Pancreas (tissue), 10 donors: ENCODE results near the gene BST1. TPM values are rescaled to one million over a fixed set of nuclear protein-coding genes. Genes with fewer than 3 reads are reported as not detected.

Source experiments
- ATAC-seq, 4 donors: fragments of 200-7000 bp; cut with Tn5 transposase; one replicate each; pipeline versions ENCODE4 v1.8.0 to v1.9.1; 2020; ENCODE audit warnings: mild to moderate bottlenecking in 4 of 4, moderate library complexity in 4 of 4
- DNase-seq, 6 donors: peaks; one replicate each; pipeline ENCODE4 v3.0.0-alpha.2; 2020
- FAIRE-seq: peaks from 2 replicates; lab custom pipeline; 2012; peaks lifted over from hg19 to GRCh38; lab: Jason Lieb, UNC
- H3K27ac ChIP-seq, 4 donors: fragments of 200-600 bp; sonication (generic); 1 replicate in 3 of 4; 2 replicates in 1 of 4; pipeline versions ENCODE4 v1.5.0 to v1.8.0; 2020
- H3K27me3 ChIP-seq, 4 donors: fragments of 200-600 bp; one replicate each; pipeline ENCODE4 v1.8.0; 2021
- H3K36me3 ChIP-seq, 3 donors: fragments of 200-600 bp; sonication (generic) in 1 of 3; one replicate each; pipeline versions ENCODE4 v1.5.0 to v1.8.0; 2020 to 2021
- H3K4me1 ChIP-seq, 3 donors: fragments of 200-600 bp; one replicate each; pipeline ENCODE4 v1.8.0; 2021
- H3K4me3 ChIP-seq, 4 donors: fragments of 200-600 bp; sonication (generic) in 2 of 4; one replicate each; pipeline versions ENCODE4 v1.5.0 to v1.8.0; 2020 to 2021
- H3K9me3 ChIP-seq, 4 donors: fragments of 200-600 bp; one replicate each; pipeline ENCODE4 v1.8.0; 2021
- CTCF ChIP-seq, 4 donors: fragments of 200-600 bp; sonication (generic) in 3 of 4; IDR thresholded peaks; one replicate each; pipeline versions ENCODE4 v1.5.0 to v1.8.0; 2021; ENCODE audit warnings: antibody characterized with exemption in 4 of 4
- WGBS, 2 donors: extraction: QIAGEN DNeasy Blood & Tissue Kit; methylation state at CpG; one replicate each; pipeline ENCODE4 v1.1.7; 2013; 5-methylcytosine and 5-hydroxymethylcytosine counted together
- intact Hi-C, 3 donors: fragments of 100-400 bp; cut with DNase I; formaldehyde crosslinking; loops; one replicate each; pipeline versions ENCODE4 v1.11.1 to v1.14.2; 2022
- polyA plus RNA-seq, 2 donors: library from polyadenylated mRNA; stranded (reverse); fragments of 200-250 nt; gene quantifications; one replicate each; pipeline ENCODE4 v1.2.3, GENCODE V29; 2013
- total RNA-seq, 6 donors: library from RNA; stranded (reverse); fragmentation: NEBNext Ultra II Directional in 4 of 6; extraction: Animal tissue kit (Norgen Biotek cat#: 25700) in 4 of 6; gene quantifications; one replicate each; pipeline versions ENCODE4 v1.2.1 to v1.2.4, GENCODE V29; 2021 to 2023
- donor health status: healthy with polysubstance abuse.
- donor health status: DM: no; HTN: no; CAD: no; lungs with moderate emphysema.
- donor health status: DM: no; HTN: no; CAD: no.
- donor health status: control.
- donor health status: control.
- donor health status: Bipolar disorder and iron deficiency.
- donor health status: DM: yes; HTN: yes; CAD: no.
- donor health status: DM: no; HTN: no; CAD: no.
- donor health status: DM: no; HTN: no; CAD: no.
- donor health status: DM: yes; HTN: yes; CAD: no.

Gene BST1
- total and polyA plus RNA-seq, 8 donors: 0.24 to 2.8 (median 0.49) TPM

DNA sequence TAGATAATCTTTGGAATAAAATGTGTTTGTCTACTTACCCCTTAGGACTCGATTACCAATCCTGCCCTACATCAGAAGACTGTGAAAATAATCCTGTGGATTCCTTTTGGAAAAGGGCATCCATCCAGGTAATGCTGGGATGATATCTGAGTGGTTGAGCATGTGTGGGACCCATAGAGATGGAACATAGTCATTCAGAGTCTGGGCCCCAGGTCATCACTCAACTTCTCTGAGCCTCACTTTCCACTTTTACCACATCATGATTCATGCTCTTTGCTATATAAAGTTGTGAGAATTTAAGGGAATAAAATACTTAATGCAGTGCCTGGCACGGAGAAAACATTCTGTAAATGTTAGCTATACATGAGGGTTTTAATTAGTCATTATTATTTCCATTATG lies 8.9 kb downstream of the BST1 start:
- FAIRE-seq (no peak), DNase-seq (no peak), ATAC-seq (no peak)
- TF ChIP-seq CTCF (IDR thresholded peaks at IDR 0.05): no peak
- Histone ChIP-seq H3K4me1 (no peaks in the 10 kb centered on the region), H3K4me3 (no peak overlapping the region), H3K27ac (no peak overlapping the region), H3K9me3 (no peaks in the 10 kb centered on the region), H3K36me3 (no peaks in the 10 kb centered on the region), H3K27me3 (no peaks in the 10 kb centered on the region)
- intact Hi-C loops: no loop called here
- WGBS, 2 donors: 67 to 76% methylated on average over 2 of the region's 2 CpGs

DNA sequence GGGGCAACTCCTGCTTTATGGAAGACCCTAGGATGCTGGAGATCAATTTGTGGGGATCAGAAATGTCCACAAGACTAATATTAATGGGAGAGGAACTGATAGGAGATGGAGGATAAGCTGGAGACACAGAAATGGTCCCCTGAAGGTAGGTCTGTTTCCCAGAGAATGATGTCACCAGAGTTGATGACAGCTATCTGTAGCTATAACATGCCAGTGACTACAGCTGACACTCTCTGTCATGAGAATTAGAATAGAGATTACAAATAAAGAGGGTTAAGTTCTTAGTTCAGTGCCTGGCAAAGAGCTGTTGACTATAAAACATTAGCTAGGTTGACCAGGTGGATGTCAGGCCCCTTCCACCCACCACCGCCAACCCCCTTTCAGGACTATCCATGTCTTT lies 9.3 kb downstream of the BST1 start:
- H3K36me3 ChIP-seq: no peaks in the 10 kb centered on the region
- FAIRE-seq: no peak

DNA sequence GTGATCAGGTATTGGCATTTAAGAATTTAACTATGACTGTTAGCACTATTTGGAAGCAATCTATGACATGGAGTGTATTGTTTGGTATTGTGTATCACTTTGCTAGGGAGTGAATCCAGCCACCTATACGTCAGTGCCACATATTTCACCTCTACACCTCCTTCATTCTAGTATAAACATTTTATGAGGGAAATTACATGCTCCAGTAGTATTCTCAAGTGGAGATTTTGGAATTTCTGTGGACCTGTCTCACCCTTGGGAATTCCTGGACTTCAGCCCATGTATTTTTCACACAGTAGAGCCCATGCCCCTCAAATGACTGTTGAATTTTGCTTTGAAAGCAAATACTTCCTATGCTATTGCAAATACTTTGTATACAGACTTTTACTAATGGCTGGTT lies 11.3 kb downstream of the BST1 start:
- H3K4me1 ChIP-seq: no peaks in the 10 kb centered on the region
- H3K27me3 ChIP-seq: no peaks in the 10 kb centered on the region
- intact Hi-C loops: no loop called here
- DNase-seq (no peak), FAIRE-seq (no peak), ATAC-seq (no peak)
- H3K36me3 ChIP-seq: no peaks in the 10 kb centered on the region
- H3K27ac ChIP-seq: no peak overlapping the region
- H3K4me3 ChIP-seq: no peak overlapping the region
- WGBS, 2 donors: 74 to 78% methylated on average over 1 of the region's 1 CpG
- no peaks in the 10 kb centered on the region for H3K9me3 ChIP-seq
- no peak for TF ChIP-seq CTCF (IDR thresholded peaks at IDR 0.05)

More for the DNA sequence above, 9.3 kb downstream of the BST1 start:
- no peak for TF ChIP-seq CTCF (IDR thresholded peaks at IDR 0.05)
- Histone ChIP-seq H3K4me3 (no peak overlapping the region), H3K9me3 (no peaks in the 10 kb centered on the region), H3K27me3 (no peaks in the 10 kb centered on the region), H3K27ac (no peak overlapping the region), H3K4me1 (no peaks in the 10 kb centered on the region)
- DNase-seq: no peak
- ATAC-seq: no peak
- 90 to 100% methylated on average over 1 of the region's 1 CpG for WGBS, 2 donors
- intact Hi-C loops: no loop called here

GRCh38 chr4:15714646-15715435 lies 12.0 kb downstream of the BST1 start:
- Histone ChIP-seq H3K27me3 (no peaks in the 10 kb centered on the region), H3K27ac (no peak overlapping the region), H3K4me3 (no peak overlapping the region), H3K36me3 (no peaks in the 10 kb centered on the region), H3K4me1 (no peaks in the 10 kb centered on the region), H3K9me3 (no peaks in the 10 kb centered on the region)
- intact Hi-C loops: no loop called here
- DNase-seq: no peak
- FAIRE-seq: no peak
- no peak for TF ChIP-seq CTCF (IDR thresholded peaks at IDR 0.05)
- 64 to 67% methylated on average over 8 of the region's 8 CpGs for WGBS, 2 donors
- no peak for ATAC-seq

GRCh38 chr4:15716115-15716514 lies 13.2 kb downstream of the BST1 start:
- no peaks in the 10 kb centered on the region for H3K4me1 ChIP-seq
- FAIRE-seq (no peak), DNase-seq (no peak), ATAC-seq (no peak)
- no peak overlapping the region for H3K4me3 ChIP-seq
- no peak for TF ChIP-seq CTCF (IDR thresholded peaks at IDR 0.05)
- no peaks in the 10 kb centered on the region for H3K36me3 ChIP-seq
- no peaks in the 10 kb centered on the region for H3K27me3 ChIP-seq
- H3K9me3 ChIP-seq: no peaks in the 10 kb centered on the region
- H3K27ac ChIP-seq: no peak overlapping the region
- 72 to 75% methylated on average over 3 of the region's 3 CpGs for WGBS, 2 donors
- intact Hi-C loops: no loop called here
